Panc1 (cell line): ENCODE results near the gene GNS. TPM values are rescaled to one million over a fixed set of nuclear protein-coding genes. Genes with fewer than 3 reads are reported as not detected.

ENCODE experiments used
- ATAC-seq: fragments of 200-7000 bp; cut with Tn5 transposase; 2 replicates; pipeline ENCODE4 v1.9.1; 2020; ENCODE audit warnings: mild to moderate bottlenecking, moderate library complexity
- BruUV-seq: library from RNA; stranded (reverse); fragments of 400-500 nt; replicated peaks from 2 replicates; lab custom pipeline; 2021; lab: Mats Ljungman, UMichigan
- CTCF ChIA-PET: fragments of 300-600 bp; sonication (Branson Sonifier 250); formaldehyde crosslinking; loops from one replicate; lab custom pipeline; 2022; ENCODE audit warnings: antibody characterized with exemption; lab: Charles Lee
- POLR2A ChIA-PET: fragments of 300-600 bp; sonication (Branson Sonifier 250); formaldehyde crosslinking; loops from one replicate; lab custom pipeline; 2022; ENCODE audit warnings: antibody characterized with exemption; lab: Charles Lee
- DNase-seq: peaks from one replicate; pipeline ENCODE4 v3.0.0-alpha.2; 2010; ENCODE audit warnings: low read depth, low spot score
- H3K27ac ChIP-seq: 2 replicates; pipeline ENCODE4 v1.5.1; 2011; ENCODE audit warnings: mild to moderate bottlenecking, low read length, inconsistent platforms
- H3K27me3 ChIP-seq: fragments of 200-500 bp; sonication (Bioruptor generic); 2 replicates; pipeline ENCODE4 v1.6.0; 2014; ENCODE audit warnings: low read length, inconsistent platforms; ENCODE audit not compliant: control insufficient read depth, insufficient read depth
- H3K36me3 ChIP-seq: fragments of 200-500 bp; sonication (Bioruptor generic); 2 replicates; pipeline ENCODE4 v1.5.1; 2014; ENCODE audit warnings: inconsistent platforms, mild to moderate bottlenecking, low read length, moderate library complexity; ENCODE audit not compliant: control insufficient read depth, insufficient read depth
- H3K4me1 ChIP-seq: 2 replicates; pipeline ENCODE4 v1.5.1; 2011; ENCODE audit warnings: inconsistent platforms, mild to moderate bottlenecking, low read length, moderate library complexity; ENCODE audit not compliant: control insufficient read depth, insufficient read depth
- H3K4me3 ChIP-seq, 2 experiments: 2 replicates each; pipeline ENCODE4 v1.5.1; 2011 to 2012; ENCODE audit warnings: low read depth in 2 of 2, low read length in 2 of 2, mild to moderate bottlenecking in 2 of 2, inconsistent platforms in 1 of 2, moderate library complexity in 1 of 2
- H3K9me3 ChIP-seq: fragments of 200-500 bp; sonication (Bioruptor generic); 2 replicates; pipeline ENCODE4 v1.5.1; 2014; ENCODE audit warnings: low read depth, mild to moderate bottlenecking, inconsistent platforms, low read length, moderate library complexity; ENCODE audit not compliant: control insufficient read depth, insufficient read depth
- POLR2AphosphoS5 ChIP-seq: IDR thresholded peaks from 2 replicates; pipeline ENCODE4 v1.6.1; 2012; ENCODE audit warnings: mild to moderate bottlenecking, low read depth, low read length, moderate library complexity
- SIN3A ChIP-seq: IDR thresholded peaks from 2 replicates; pipeline ENCODE4 v1.6.1; 2012; ENCODE audit warnings: low read depth, mild to moderate bottlenecking, low read length, moderate library complexity, borderline replicate concordance; ENCODE audit not compliant: insufficient read depth
- TCF7L2 ChIP-seq: IDR thresholded peaks from 2 replicates; pipeline ENCODE4 v1.6.1; 2011; ENCODE audit warnings: mild to moderate bottlenecking, low read depth, low read length, inconsistent platforms
- in situ Hi-C: cut with HindIII; loops from 2 replicates; pipeline ENCODE4 v1.10.0; 2016; ENCODE audit warnings: low sequenced_read_pairs, low pct_unique_long_range_greater_than_20kb
- intact Hi-C: fragments of 100-400 bp; cut with micrococcal nuclease; formaldehyde crosslinking; loops from one replicate; pipeline ENCODE4 v1.10.0; 2022; ENCODE audit not compliant: unreplicated experiment
- total RNA-seq: library from RNA; stranded (reverse); gene quantifications from one replicate; pipeline ENCODE4 v1.2.1, GENCODE V29; 2021; ENCODE audit not compliant: unreplicated experiment
- TF ChIP-seq, protein P1 (sequence below), 2 experiments: IDR thresholded peaks; 2 replicates each; pipeline ENCODE4 v1.6.1; 2011 to 2012; ENCODE audit warnings: low read depth in 2 of 2, control low read depth in 1 of 2, low read length in 1 of 2, mild to moderate bottlenecking in 1 of 2, moderate library complexity in 1 of 2; ENCODE audit not compliant: insufficient read depth in 1 of 2
- TF ChIP-seq, protein P2 (sequence below): fragments of 450-650 bp; IDR thresholded peaks from 2 replicates; pipeline ENCODE4 v1.5.1; 2017; ENCODE audit warnings: mild to moderate bottlenecking

GNS gene
- total RNA-seq, 1 experiment from 2014 or later, result 117 TPM

DNA sequence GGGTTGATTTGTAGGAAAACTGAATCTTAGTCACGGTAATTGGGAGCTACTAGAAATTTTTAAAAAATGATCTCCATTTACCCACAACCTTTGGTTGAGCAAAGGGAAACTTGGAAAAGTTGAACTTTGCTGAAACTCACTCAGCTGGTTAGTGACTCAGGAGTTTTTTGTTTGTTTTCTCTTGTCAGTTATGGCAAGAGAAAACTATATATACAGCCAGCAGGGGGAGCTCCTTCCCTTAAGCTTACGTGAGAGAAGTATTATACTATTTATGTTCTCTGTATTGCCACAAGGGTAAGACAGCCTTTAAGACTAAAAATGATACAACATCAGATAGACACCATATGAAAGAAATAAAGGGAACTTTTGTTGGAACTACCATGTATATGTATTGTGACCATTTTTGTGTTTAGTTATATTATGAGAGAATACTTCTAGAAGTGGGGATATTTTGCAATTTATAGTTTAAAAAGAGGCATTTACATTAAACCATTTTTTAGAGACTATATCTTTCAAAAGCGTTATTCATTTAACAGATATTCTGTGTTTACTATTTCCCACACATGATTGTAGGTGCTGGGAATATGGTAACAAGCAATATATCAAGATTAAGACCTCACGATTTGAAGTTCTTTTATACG lies 37.1 kb upstream of the GNS start:
- POLR2A ChIA-PET, result interaction anchor here (0.6 to 0.7 kb wide), 2 partner anchors 11 to 14 kb away, joined by 3 to 9 read pairs; no protein-coding TSS in a partner anchor
- intact Hi-C loops, result no loop called here

DNA sequence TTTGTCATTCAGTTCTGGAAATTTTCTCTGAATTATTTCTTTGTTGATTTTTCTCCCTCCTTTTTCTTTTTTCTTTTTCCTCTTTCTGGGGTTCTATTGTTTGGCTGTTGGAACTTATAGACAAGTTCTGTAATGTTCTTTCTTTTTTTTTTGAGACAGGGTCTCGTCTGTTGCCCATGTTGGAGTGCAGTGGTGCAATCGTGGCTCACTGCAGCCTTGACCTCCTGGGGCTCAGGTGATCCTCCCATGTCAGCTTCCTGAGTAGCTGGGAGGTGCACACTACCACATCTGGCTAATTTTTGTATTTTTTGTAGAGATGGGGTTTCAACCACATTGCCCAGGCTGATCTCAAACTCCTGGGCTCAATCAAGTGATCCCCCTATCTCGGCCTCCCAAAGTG lies 35.1 kb upstream of the GNS start:
- DNase-seq (no peak), ATAC-seq (no peak)
- Histone ChIP-seq H3K27me3 (no peaks in the 10 kb centered on the region), H3K36me3 (no peaks in the 10 kb centered on the region), H3K4me1 (peaks cover 17% of the 10 kb centered on the region; the same call in 1 of the 2 replicates), H3K4me3 (no peak overlapping the region), H3K9me3 (no peaks in the 10 kb centered on the region), H3K27ac (no peak overlapping the region)
- TF ChIP-seq, protein P1, sequence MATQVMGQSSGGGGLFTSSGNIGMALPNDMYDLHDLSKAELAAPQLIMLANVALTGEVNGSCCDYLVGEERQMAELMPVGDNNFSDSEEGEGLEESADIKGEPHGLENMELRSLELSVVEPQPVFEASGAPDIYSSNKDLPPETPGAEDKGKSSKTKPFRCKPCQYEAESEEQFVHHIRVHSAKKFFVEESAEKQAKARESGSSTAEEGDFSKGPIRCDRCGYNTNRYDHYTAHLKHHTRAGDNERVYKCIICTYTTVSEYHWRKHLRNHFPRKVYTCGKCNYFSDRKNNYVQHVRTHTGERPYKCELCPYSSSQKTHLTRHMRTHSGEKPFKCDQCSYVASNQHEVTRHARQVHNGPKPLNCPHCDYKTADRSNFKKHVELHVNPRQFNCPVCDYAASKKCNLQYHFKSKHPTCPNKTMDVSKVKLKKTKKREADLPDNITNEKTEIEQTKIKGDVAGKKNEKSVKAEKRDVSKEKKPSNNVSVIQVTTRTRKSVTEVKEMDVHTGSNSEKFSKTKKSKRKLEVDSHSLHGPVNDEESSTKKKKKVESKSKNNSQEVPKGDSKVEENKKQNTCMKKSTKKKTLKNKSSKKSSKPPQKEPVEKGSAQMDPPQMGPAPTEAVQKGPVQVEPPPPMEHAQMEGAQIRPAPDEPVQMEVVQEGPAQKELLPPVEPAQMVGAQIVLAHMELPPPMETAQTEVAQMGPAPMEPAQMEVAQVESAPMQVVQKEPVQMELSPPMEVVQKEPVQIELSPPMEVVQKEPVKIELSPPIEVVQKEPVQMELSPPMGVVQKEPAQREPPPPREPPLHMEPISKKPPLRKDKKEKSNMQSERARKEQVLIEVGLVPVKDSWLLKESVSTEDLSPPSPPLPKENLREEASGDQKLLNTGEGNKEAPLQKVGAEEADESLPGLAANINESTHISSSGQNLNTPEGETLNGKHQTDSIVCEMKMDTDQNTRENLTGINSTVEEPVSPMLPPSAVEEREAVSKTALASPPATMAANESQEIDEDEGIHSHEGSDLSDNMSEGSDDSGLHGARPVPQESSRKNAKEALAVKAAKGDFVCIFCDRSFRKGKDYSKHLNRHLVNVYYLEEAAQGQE (IDR thresholded peaks at IDR 0.05; ENCODE audit: insufficient read depth in 1 of 2, low read depth in 2 of 2, low read length in 1 of 2), result no peak
- TF ChIP-seq SIN3A (no peak), POLR2AphosphoS5 (no peak), TCF7L2 (no peak)
- TF ChIP-seq, protein P2, sequence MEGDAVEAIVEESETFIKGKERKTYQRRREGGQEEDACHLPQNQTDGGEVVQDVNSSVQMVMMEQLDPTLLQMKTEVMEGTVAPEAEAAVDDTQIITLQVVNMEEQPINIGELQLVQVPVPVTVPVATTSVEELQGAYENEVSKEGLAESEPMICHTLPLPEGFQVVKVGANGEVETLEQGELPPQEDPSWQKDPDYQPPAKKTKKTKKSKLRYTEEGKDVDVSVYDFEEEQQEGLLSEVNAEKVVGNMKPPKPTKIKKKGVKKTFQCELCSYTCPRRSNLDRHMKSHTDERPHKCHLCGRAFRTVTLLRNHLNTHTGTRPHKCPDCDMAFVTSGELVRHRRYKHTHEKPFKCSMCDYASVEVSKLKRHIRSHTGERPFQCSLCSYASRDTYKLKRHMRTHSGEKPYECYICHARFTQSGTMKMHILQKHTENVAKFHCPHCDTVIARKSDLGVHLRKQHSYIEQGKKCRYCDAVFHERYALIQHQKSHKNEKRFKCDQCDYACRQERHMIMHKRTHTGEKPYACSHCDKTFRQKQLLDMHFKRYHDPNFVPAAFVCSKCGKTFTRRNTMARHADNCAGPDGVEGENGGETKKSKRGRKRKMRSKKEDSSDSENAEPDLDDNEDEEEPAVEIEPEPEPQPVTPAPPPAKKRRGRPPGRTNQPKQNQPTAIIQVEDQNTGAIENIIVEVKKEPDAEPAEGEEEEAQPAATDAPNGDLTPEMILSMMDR, result no peak
- CTCF ChIA-PET, result interaction anchor here (0.6 kb wide), 1 partner anchor 291 kb away, joined by 3 read pairs; no protein-coding TSS in a partner anchor
- in situ Hi-C loops (no loop called here), intact Hi-C loops (no loop called here)
- POLR2A ChIA-PET, result no interaction called here
- no TSS peak for BruUV-seq

More for the DNA sequence above, 37.1 kb upstream of the GNS start:
- no TSS peak for BruUV-seq
- CTCF ChIA-PET, result interaction anchor here (0.5 to 1.4 kb wide), 10 partner anchors 13 to 1433 kb away, joined by 3 to 6 read pairs (median 4); no protein-coding TSS in a partner anchor
- Histone ChIP-seq H3K4me3 (no peak overlapping the region), H3K36me3 (no peaks in the 10 kb centered on the region), H3K27me3 (no peaks in the 10 kb centered on the region), H3K9me3 (no peaks in the 10 kb centered on the region), H3K4me1 (peaks cover 17% of the 10 kb centered on the region; the same call in 1 of the 2 replicates), H3K27ac (peak overlapping the region; percentile 12; the same call in 1 of the 2 replicates)
- DNase-seq (peak; percentile 72), ATAC-seq (peak; percentile 88)
- in situ Hi-C loops, result no loop called here
- TF ChIP-seq, protein P2, result peak; percentile 84; the same call in 1 of the 2 replicates
- TF ChIP-seq, protein P1 (IDR thresholded peaks at IDR 0.05; ENCODE audit: insufficient read depth in 1 of 2, low read depth in 2 of 2, low read length in 1 of 2), result no peak
